GM19240 (cell line): ENCODE data around the gene SNRNP40.

Experiments used
- DNase-seq: peaks from one replicate; pipeline ENCODE4 v3.0.0; 2011; ENCODE audit warnings: low spot score; ENCODE audit not compliant: insufficient read length

Gene SNRNP40

GRCh38 chr1:31232689-31233088 is 63.9 kb downstream of the SNRNP40 start:
- no peak for DNase-seq

GRCh38 chr1:31231802-31232201 is 64.8 kb downstream of the SNRNP40 start:
- DNase-seq = no peak

GRCh38 chr1:31230378-31230777 is 66.2 kb downstream of the SNRNP40 start:
- no peak for DNase-seq

- DNase-seq = no peak
Measured at GRCh38 chr1:31228986-31229385, 67.6 kb downstream of the SNRNP40 start.

- no peak for DNase-seq
Measured at GRCh38 chr1:31227891-31228568, 68.6 kb downstream of the SNRNP40 start.

GRCh38 chr1:31224068-31224467 is 72.5 kb downstream of the SNRNP40 start:
- no peak for DNase-seq

- DNase-seq = no peak
Measured at GRCh38 chr1:31222176-31222575, 74.4 kb downstream of the SNRNP40 start.

- no peak for DNase-seq
Measured at GRCh38 chr1:31221072-31221471, 75.5 kb downstream of the SNRNP40 start.

GRCh38 chr1:31219489-31219888 is 77.1 kb downstream of the SNRNP40 start:
- DNase-seq = no peak

- no peak for DNase-seq
Measured at GRCh38 chr1:31218705-31219104, 77.9 kb downstream of the SNRNP40 start.

GRCh38 chr1:31216016-31216415 is 80.6 kb downstream of the SNRNP40 start:
- DNase-seq = no peak

GRCh38 chr1:31215065-31215570 is 81.5 kb downstream of the SNRNP40 start:
- no peak for DNase-seq

- DNase-seq = no peak
Measured at GRCh38 chr1:31214316-31215064, 82.1 kb downstream of the SNRNP40 start.
